K562 (cell line): ENCODE measurements around the gene GNAQ. TPM values are rescaled to one million over a fixed set of nuclear protein-coding genes. Genes with fewer than 3 reads are reported as not detected.

ENCODE experiments used
- ATAC-seq: fragments of 200-7000 bp; cut with Tn5 transposase; 3 replicates; pipeline ENCODE4 v1.9.1; 2020; ENCODE audit warnings: moderate library complexity
- BruUV-seq: library from RNA; stranded (reverse); fragments of 400-500 nt; replicated peaks from 2 replicates; lab custom pipeline; 2021; lab: Mats Ljungman, UMichigan
- CTCF ChIA-PET: fragments of 300-600 bp; formaldehyde crosslinking; extraction: SDS; loops from one replicate; lab custom pipeline; 2021; ENCODE audit warnings: low intra/inter-chr PET ratio; lab: Yijun Ruan, JAX
- POLR2A ChIA-PET: fragments of 300-600, 350-650 bp; sonication (Branson Sonifier 250); formaldehyde crosslinking; extraction: SDS; loops from one replicate; lab custom pipeline; 2021; ENCODE audit warnings: antibody characterized with exemption, inconsistent platforms; lab: Yijun Ruan, JAX
- DNase-seq, 4 experiments: peaks; one replicate each; pipeline versions ENCODE4 v3.0.0 to v3.0.0-alpha.2; 2011 to 2018; ENCODE audit warnings: low spot score in 3 of 4, mixed read lengths in 3 of 4; ENCODE audit errors: extremely low read depth in 1 of 4
- FAIRE-seq: peaks from 2 replicates; lab custom pipeline; 2011; peaks lifted over from hg19 to GRCh38; lab: Jason Lieb, UNC
- H2AFZ ChIP-seq: 2 replicates; pipeline ENCODE4 v1.6.0; 2011; ENCODE audit warnings: low read depth, low read length, control low read depth, inconsistent platforms
- H3K27ac ChIP-seq: fragments of 200-600 bp; 3 replicates; pipeline ENCODE4 v1.8.0; 2011; ENCODE audit warnings: low read depth, mild to moderate bottlenecking, control low read depth, inconsistent platforms, low read length, moderate library complexity, mixed read lengths; ENCODE audit errors: extremely low read depth
- H3K27me3 ChIP-seq, 2 experiments: fragments of 300-600 bp in 1 of 2; 2 replicates in 1 of 2; 3 replicates in 1 of 2; pipeline versions ENCODE4 v1.6.0 to v1.8.0; 2011; ENCODE audit warnings: inconsistent platforms in 2 of 2, low read length in 2 of 2, mild to moderate bottlenecking in 1 of 2, mixed read lengths in 1 of 2, moderate library complexity in 1 of 2; ENCODE audit not compliant: control insufficient read depth in 2 of 2, insufficient read depth in 2 of 2
- H3K36me3 ChIP-seq: fragments of 300-600 bp; 3 replicates; pipeline ENCODE4 v1.8.0; 2011; ENCODE audit warnings: mild to moderate bottlenecking, low read length, inconsistent platforms; ENCODE audit not compliant: control insufficient read depth, insufficient read depth
- H3K4me1 ChIP-seq, 2 experiments: fragments of 200-600 bp in 1 of 2; replicated peaks in 1 of 2; 2 replicates in 1 of 2; 3 replicates in 1 of 2; pipeline versions ENCODE4 v1.5.1 to v1.8.0; 2011; ENCODE audit warnings: inconsistent platforms in 2 of 2, low read length in 2 of 2, mild to moderate bottlenecking in 1 of 2, mixed read lengths in 1 of 2, moderate library complexity in 1 of 2; ENCODE audit not compliant: control insufficient read depth in 2 of 2, insufficient read depth in 2 of 2
- H3K4me2 ChIP-seq: 2 replicates; pipeline ENCODE4 v1.6.1; 2011; ENCODE audit warnings: low read length, control low read depth, inconsistent platforms, mixed read lengths; ENCODE audit not compliant: insufficient read depth
- H3K4me3 ChIP-seq: fragments of 200-600 bp; sonication (generic), shearing (Covaris generic); 2 replicates; pipeline ENCODE4 v1.5.1; 2016; ENCODE audit warnings: control low read depth, inconsistent platforms
- H3K79me2 ChIP-seq: fragments of 200-600 bp; 3 replicates; pipeline ENCODE4 v1.8.0; 2011; ENCODE audit warnings: low read length, inconsistent platforms; ENCODE audit not compliant: control insufficient read depth, insufficient read depth
- H3K9ac ChIP-seq, 2 experiments: 2 replicates each; pipeline versions ENCODE4 v1.6.0 to v1.6.1; 2011; ENCODE audit warnings: low read depth in 2 of 2, low read length in 2 of 2, control low read depth in 1 of 2, inconsistent platforms in 1 of 2, mild to moderate bottlenecking in 1 of 2, mixed read lengths in 1 of 2; ENCODE audit not compliant: insufficient read depth in 1 of 2
- H3K9me1 ChIP-seq: one replicate; pipeline ENCODE4 v1.6.0; 2011; ENCODE audit warnings: inconsistent platforms, mild to moderate bottlenecking, low read length, moderate library complexity; ENCODE audit not compliant: control insufficient read depth, insufficient read depth
- H3K9me3 ChIP-seq: replicated peaks from 2 replicates; pipeline ENCODE4 v1.5.1; 2011; ENCODE audit warnings: low read depth, low read length, inconsistent platforms; ENCODE audit not compliant: control insufficient read depth, insufficient read depth
- H4K20me1 ChIP-seq: replicated peaks from 2 replicates; pipeline ENCODE4 v1.6.1; 2011; ENCODE audit warnings: low read length, inconsistent platforms, mixed read lengths; ENCODE audit not compliant: control insufficient read depth, insufficient read depth
- ATF4 ChIP-seq: fragments of 450-650 bp; formaldehyde crosslinking; IDR thresholded peaks from 2 replicates; pipeline ENCODE4 v1.4.0; 2022; ENCODE audit warnings: mild to moderate bottlenecking, moderate library complexity
- DLX4 ChIP-seq: fragments of 250-450 bp; sonication (Bioruptor Pico); IDR thresholded peaks from 2 replicates; pipeline ENCODE4 v1.6.1; 2021; ENCODE audit warnings: mild to moderate bottlenecking
- FOSL1 ChIP-seq: fragments of 200-800 bp; sonication (Bioruptor generic); conservative IDR thresholded peaks from 2 replicates; pipeline ENCODE4 v1.6.1; 2016; ENCODE audit warnings: missing genetic modification characterization, missing compliant biosample characterization
- HDAC1 ChIP-seq, 2 experiments: fragments of 450-650 bp; IDR thresholded peaks; 2 replicates each; pipeline ENCODE4 v1.6.1; 2016 to 2017; ENCODE audit warnings: inconsistent platforms in 1 of 2, mild to moderate bottlenecking in 1 of 2, moderate library complexity in 1 of 2
- HMBOX1 ChIP-seq: sonication (generic); IDR thresholded peaks from 2 replicates; pipeline ENCODE4 v1.6.1; 2016
- SMAD4 ChIP-seq: fragments of 250-450 bp; sonication (Bioruptor Pico); conservative IDR thresholded peaks from 2 replicates; pipeline ENCODE4 v1.8.0; 2021; ENCODE audit warnings: inconsistent platforms, mild to moderate bottlenecking, moderate library complexity
- SMARCE1 ChIP-seq: fragments of 450-650 bp; IDR thresholded peaks from 2 replicates; pipeline ENCODE4 v1.7.1; 2016; ENCODE audit warnings: mild to moderate bottlenecking
- TAL1 ChIP-seq: fragments of 450-650 bp; IDR thresholded peaks from 2 replicates; pipeline ENCODE4 v1.6.1; 2016; ENCODE audit warnings: mild to moderate bottlenecking
- TGIF2 ChIP-seq: sonication (generic); formaldehyde crosslinking; IDR thresholded peaks from 2 replicates; pipeline ENCODE4 v1.8.1; 2022; ENCODE audit warnings: mild to moderate bottlenecking, missing genetic modification reagents, moderate library complexity
- USF2 ChIP-seq: sonication (generic); formaldehyde crosslinking; IDR thresholded peaks from 2 replicates; pipeline ENCODE4 v1.5.0; 2020; ENCODE audit warnings: missing genetic modification reagents
- ZBTB1 ChIP-seq: sonication (generic); formaldehyde crosslinking; IDR thresholded peaks from 2 replicates; pipeline ENCODE4 v1.8.1; 2023; ENCODE audit warnings: missing genetic modification reagents, low read depth, mild to moderate bottlenecking, borderline replicate concordance
- ZBTB12 ChIP-seq: fragments of 250-450 bp; sonication (Bioruptor Pico); IDR thresholded peaks from 2 replicates; pipeline ENCODE4 v1.4.0; 2020
- ZBTB8A ChIP-seq: fragments of 450-650 bp; IDR thresholded peaks from 2 replicates; pipeline ENCODE4 v1.6.1; 2018; ENCODE audit warnings: mild to moderate bottlenecking, moderate library complexity; ENCODE audit not compliant: partially characterized antibody
- ZNF449 ChIP-seq: fragments of 250-450 bp; sonication (Bioruptor Pico); IDR thresholded peaks from 2 replicates; pipeline ENCODE4 v1.8.0; 2022; ENCODE audit warnings: moderate library complexity, mild to moderate bottlenecking, inconsistent platforms
- WGBS: fragments of 100-300 bp; shearing (Covaris generic); methylation state at CpG from one replicate; pipeline ENCODE4 v1.1.6; 2016; ENCODE audit warnings: low coverage, mixed read lengths; ENCODE audit not compliant: insufficient coverage; ENCODE audit errors: missing lambda C conversion rate; 5-methylcytosine and 5-hydroxymethylcytosine counted together
- in situ Hi-C: fragments of 300-500 bp; cut with MboI; formaldehyde crosslinking; loops from 4 replicates; pipeline ENCODE4 v1.15.0; 2018; ENCODE audit warnings: inconsistent platforms, mixed read lengths
- intact Hi-C: fragments of 100-400 bp; cut with micrococcal nuclease; formaldehyde crosslinking; loops from 2 replicates; pipeline ENCODE4 v1.14.2; 2022
- polyA plus RNA-seq, 8 experiments: library from polyadenylated mRNA; depleted of rRNA in 4 of 8; stranded (reverse) in 5 of 8; unstranded in 3 of 8; fragments of >200 nt; fragmentation: Nextera tagmentation in 2 of 8; fragmentation: Illumina TruSeq in 1 of 8; extraction: Ambion mirVana in 2 of 8; extraction: Trizol in 1 of 8; gene quantifications; 2 replicates each; pipeline versions ENCODE4 v1.2.1 to v1.2.3, GENCODE V29; 2011 to 2014; ENCODE audit warnings: inconsistent platforms in 1 of 8, missing spikeins in 1 of 8
- total RNA-seq, 7 experiments: library from RNA; depleted of rRNA in 6 of 7; stranded (reverse); fragments of >200 nt in 6 of 7; fragmentation: Illumina TruSeq in 2 of 7; extraction: Trizol in 2 of 7; gene quantifications; 2 replicates each; pipeline versions ENCODE4 v1.2.1 to v1.2.3, GENCODE V29; 2011 to 2021; ENCODE audit warnings: low replicate concordance in 1 of 7

Gene GNAQ
- total and polyA plus RNA-seq, 9 of the 15 experiments (the other 6 are each of a cell fraction or from before 2014, with no cell fraction given), result 4.8 to 27.9 (median 17.5) TPM

- Histone ChIP-seq H3K4me2 (peak overlapping the region; percentile 19; the same call in 1 of the 2 replicates), H3K4me3 (no peak overlapping the region), H3K36me3 (peaks cover 6% of the 10 kb centered on the region; the same call in 2 of the 3 replicates), H3K27ac (no peak overlapping the region; the same call in 1 of the 3 replicates), H2AFZ (no peak overlapping the region), H4K20me1 (no peaks in the 10 kb centered on the region), H3K9ac (peak overlapping the region in 1 of 2 experiments; percentile 32; a peak in 1 of 4 replicates), H3K79me2 (peaks cover 97% of the 10 kb centered on the region), H3K9me3 (no peaks in the 10 kb centered on the region), H3K9me1 (no peaks in the 10 kb centered on the region), H3K27me3 (no peaks in the 10 kb centered on the region), H3K4me1 (peaks cover 12 to 22% of the 10 kb centered on the region in 2 experiments)
- FAIRE-seq (peak; percentile 83), ATAC-seq (peak; percentile 10; the same call in 1 of the 3 replicates), DNase-seq (peak in 3 of 4 experiments; percentile 10 to 39 (median 12))
- 14% methylated on average over 1 of the region's 1 CpG for WGBS
- in situ Hi-C loops (no loop called here), intact Hi-C loops (no loop called here)
- CTCF ChIA-PET, result no interaction called here
- BruUV-seq, result no TSS peak
- POLR2A ChIA-PET, result interaction anchor here (0.8 kb wide), 1 partner anchor 49 kb away, joined by 3 read pairs; no protein-coding TSS in a partner anchor
- TF ChIP-seq ZBTB12 (CRISPR knock-in tag), result no peak
- 0 out of 2 replicates have a peak, but pooled peaks have one; percentile 19 for TF ChIP-seq SMARCE1
- no peak for TF ChIP-seq USF2 (CRISPR knock-in tag)
- TF ChIP-seq TGIF2 (CRISPR knock-in tag), result no peak
- TF ChIP-seq FOSL1, result peak; percentile 50
- TF ChIP-seq SMAD4 (CRISPR knock-in tag), result no peak
- peak; percentile 51; the same call in 1 of the 2 replicates for TF ChIP-seq HMBOX1
- TF ChIP-seq ZBTB8A, result no peak
- TF ChIP-seq ZBTB1 (CRISPR knock-in tag), result no peak
- TF ChIP-seq ATF4 (CRISPR knock-in tag), result no peak
- no peak for TF ChIP-seq TAL1
- TF ChIP-seq DLX4 (CRISPR knock-in tag), result no peak
- no peak for TF ChIP-seq HDAC1 (IDR thresholded peaks at IDR 0.05)
- no peak for TF ChIP-seq ZNF449
Measured at GRCh38 chr9:78026416-78026815, 5.2 kb downstream of the GNAQ start.
